ENCODE measurements around the gene CUBN. TPM values are rescaled to one million over a fixed set of nuclear protein-coding genes. Genes with fewer than 3 reads are reported as not detected.

Gene CUBN
- total RNA-seq, 1 experiment from 2014 or later = 4.6 TPM

DNA sequence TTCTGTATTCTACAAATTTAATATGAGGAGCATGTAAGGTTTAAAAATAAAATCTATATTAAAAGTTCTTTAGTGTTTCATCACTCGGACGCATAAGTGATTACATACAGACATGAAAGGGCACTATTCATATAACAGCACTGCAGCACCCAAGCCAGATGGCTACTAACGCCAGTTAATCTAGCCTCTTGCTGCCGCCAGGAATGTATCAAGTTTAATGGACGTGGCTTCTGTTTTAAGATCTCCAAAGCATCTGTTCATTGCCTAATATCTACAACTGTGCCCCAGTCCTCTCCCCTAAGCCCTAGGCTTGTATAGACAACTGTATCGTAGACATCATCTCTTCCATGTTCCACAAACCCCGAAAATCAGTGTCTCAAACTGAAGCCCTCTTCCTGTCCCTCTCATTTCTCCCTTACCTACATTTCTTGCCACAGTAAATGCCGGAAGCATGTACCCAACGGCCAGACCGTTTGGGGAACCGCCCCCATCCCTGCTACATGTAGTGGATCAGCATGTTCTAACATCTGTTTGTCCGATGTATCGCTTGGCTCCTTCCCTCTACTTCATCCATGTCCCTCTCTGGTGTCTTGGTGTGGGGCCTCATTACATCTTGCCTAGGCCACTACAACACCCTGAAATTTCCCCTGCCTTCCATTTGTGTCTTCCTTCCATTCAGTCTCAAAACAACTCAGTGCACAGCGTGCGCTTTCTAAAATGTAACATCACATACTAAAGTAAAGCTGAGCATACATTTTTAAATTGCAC is 164.9 kb downstream of the CUBN start:
- H3K9me3 ChIP-seq = no peaks in the 10 kb centered on the region
- no peaks in the 10 kb centered on the region for H3K36me3 Mint-ChIP-seq (ENCODE audit: insufficient read depth, unreplicated experiment)
- no peaks in the 10 kb centered on the region for H3K27me3 ChIP-seq (replicated peaks; ENCODE audit: control insufficient read depth, insufficient read depth, low read length)
- no peaks in the 10 kb centered on the region for H3K36me3 ChIP-seq (ENCODE audit: control insufficient read depth, insufficient read depth, low read length)
- no peak overlapping the region for H3K4me3 Mint-ChIP-seq (ENCODE audit: unreplicated experiment)
- BruUV-seq (replicated peaks) = no TSS peak
- no peak overlapping the region for H3K27ac Mint-ChIP-seq (ENCODE audit: unreplicated experiment)
- intact Hi-C loops (cut with micrococcal nuclease; ENCODE audit: unreplicated experiment) = no loop called here
- H3K4me3 ChIP-seq (ENCODE audit: low read depth, low read length) = no peak overlapping the region
- H3K4me1 ChIP-seq = no peaks in the 10 kb centered on the region
- H3K4me1 Mint-ChIP-seq (ENCODE audit: low read depth, unreplicated experiment) = no peaks in the 10 kb centered on the region
- peaks cover 7% of the 10 kb centered on the region for H3K27me3 Mint-ChIP-seq (ENCODE audit: insufficient read depth, unreplicated experiment)
- DNase-seq = no peak
- ChIA-PET CTCF (no interaction called here), POLR2A (no interaction called here)
- no peaks in the 10 kb centered on the region for H3K9me3 Mint-ChIP-seq (ENCODE audit: unreplicated experiment)
- TF ChIP-seq, protein P1, sequence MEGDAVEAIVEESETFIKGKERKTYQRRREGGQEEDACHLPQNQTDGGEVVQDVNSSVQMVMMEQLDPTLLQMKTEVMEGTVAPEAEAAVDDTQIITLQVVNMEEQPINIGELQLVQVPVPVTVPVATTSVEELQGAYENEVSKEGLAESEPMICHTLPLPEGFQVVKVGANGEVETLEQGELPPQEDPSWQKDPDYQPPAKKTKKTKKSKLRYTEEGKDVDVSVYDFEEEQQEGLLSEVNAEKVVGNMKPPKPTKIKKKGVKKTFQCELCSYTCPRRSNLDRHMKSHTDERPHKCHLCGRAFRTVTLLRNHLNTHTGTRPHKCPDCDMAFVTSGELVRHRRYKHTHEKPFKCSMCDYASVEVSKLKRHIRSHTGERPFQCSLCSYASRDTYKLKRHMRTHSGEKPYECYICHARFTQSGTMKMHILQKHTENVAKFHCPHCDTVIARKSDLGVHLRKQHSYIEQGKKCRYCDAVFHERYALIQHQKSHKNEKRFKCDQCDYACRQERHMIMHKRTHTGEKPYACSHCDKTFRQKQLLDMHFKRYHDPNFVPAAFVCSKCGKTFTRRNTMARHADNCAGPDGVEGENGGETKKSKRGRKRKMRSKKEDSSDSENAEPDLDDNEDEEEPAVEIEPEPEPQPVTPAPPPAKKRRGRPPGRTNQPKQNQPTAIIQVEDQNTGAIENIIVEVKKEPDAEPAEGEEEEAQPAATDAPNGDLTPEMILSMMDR (IDR thresholded peaks at IDR 0.05; ENCODE audit: insufficient read depth in 1 of 2, low read depth in 1 of 2, low read length in 1 of 2, severe bottlenecking in 1 of 2, unreplicated experiment in 1 of 2) = no peak

- no peaks in the 10 kb centered on the region for H3K9me3 ChIP-seq
- no peaks in the 10 kb centered on the region for H3K36me3 ChIP-seq (ENCODE audit: control insufficient read depth, insufficient read depth, low read length)
- Mint-ChIP-seq H3K4me1 (ENCODE audit: low read depth, unreplicated experiment) (no peaks in the 10 kb centered on the region), H3K27me3 (ENCODE audit: insufficient read depth, unreplicated experiment) (peaks cover 12% of the 10 kb centered on the region), H3K9me3 (ENCODE audit: unreplicated experiment) (no peaks in the 10 kb centered on the region), H3K27ac (ENCODE audit: unreplicated experiment) (no peak overlapping the region), H3K4me3 (ENCODE audit: unreplicated experiment) (no peak overlapping the region), H3K36me3 (ENCODE audit: insufficient read depth, unreplicated experiment) (no peaks in the 10 kb centered on the region)
- intact Hi-C loops (cut with micrococcal nuclease; ENCODE audit: unreplicated experiment) = no loop called here
- ChIA-PET CTCF (no interaction called here), POLR2A (no interaction called here)
- no peaks in the 10 kb centered on the region for H3K27me3 ChIP-seq (replicated peaks; ENCODE audit: control insufficient read depth, insufficient read depth, low read length)
- H3K4me3 ChIP-seq (ENCODE audit: low read depth, low read length) = no peak overlapping the region
- no peaks in the 10 kb centered on the region for H3K4me1 ChIP-seq
- TF ChIP-seq, protein P1 (IDR thresholded peaks at IDR 0.05; ENCODE audit: insufficient read depth in 1 of 2, low read depth in 1 of 2, low read length in 1 of 2, severe bottlenecking in 1 of 2, unreplicated experiment in 1 of 2) = no peak
- BruUV-seq (replicated peaks) = no TSS peak
- no peak for DNase-seq
Measured at GRCh38 chr10:16960551-16960950, 169.1 kb downstream of the CUBN start.

DNA sequence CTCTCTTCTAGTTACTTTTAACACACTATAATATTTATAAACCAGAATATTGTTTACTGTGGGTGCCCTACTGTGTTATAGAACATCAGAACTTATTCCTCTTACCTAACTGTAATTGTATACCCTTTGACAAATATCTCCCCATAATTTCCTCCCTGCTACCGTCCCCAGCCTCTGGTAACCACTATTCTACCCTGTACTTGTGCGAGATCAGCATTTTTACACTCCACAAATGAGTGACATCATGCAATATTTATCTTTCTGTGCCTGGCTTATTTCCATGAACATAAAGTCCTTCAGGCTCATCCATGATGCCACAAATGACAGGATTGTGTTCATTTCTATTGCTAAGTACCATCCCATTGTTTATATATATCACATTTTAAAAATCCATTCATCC is 172.6 kb downstream of the CUBN start:
- H3K9me3 ChIP-seq = no peaks in the 10 kb centered on the region
- H3K27me3 Mint-ChIP-seq (ENCODE audit: insufficient read depth, unreplicated experiment) = peaks cover 17% of the 10 kb centered on the region
- no peaks in the 10 kb centered on the region for H3K4me1 Mint-ChIP-seq (ENCODE audit: low read depth, unreplicated experiment)
- no peak overlapping the region for H3K27ac Mint-ChIP-seq (ENCODE audit: unreplicated experiment)
- H3K4me1 ChIP-seq = no peaks in the 10 kb centered on the region
- TF ChIP-seq, protein P1 (IDR thresholded peaks at IDR 0.05; ENCODE audit: insufficient read depth in 1 of 2, low read depth in 1 of 2, low read length in 1 of 2, severe bottlenecking in 1 of 2, unreplicated experiment in 1 of 2) = no peak
- no peaks in the 10 kb centered on the region for H3K27me3 ChIP-seq (replicated peaks; ENCODE audit: control insufficient read depth, insufficient read depth, low read length)
- intact Hi-C loops (cut with micrococcal nuclease; ENCODE audit: unreplicated experiment) = no loop called here
- ChIA-PET CTCF (no interaction called here), POLR2A (no interaction called here)
- no TSS peak for BruUV-seq (replicated peaks)
- H3K36me3 ChIP-seq (ENCODE audit: control insufficient read depth, insufficient read depth, low read length) = no peaks in the 10 kb centered on the region
- DNase-seq = no peak
- H3K36me3 Mint-ChIP-seq (ENCODE audit: insufficient read depth, unreplicated experiment) = no peaks in the 10 kb centered on the region
- H3K9me3 Mint-ChIP-seq (ENCODE audit: unreplicated experiment) = no peaks in the 10 kb centered on the region
- no peak overlapping the region for H3K4me3 Mint-ChIP-seq (ENCODE audit: unreplicated experiment)
- H3K4me3 ChIP-seq (ENCODE audit: low read depth, low read length) = no peak overlapping the region

Data from Caco-2 (cell line).